ENCODE measurements around the gene MSL1. TPM values are rescaled to one million over a fixed set of nuclear protein-coding genes. Genes with fewer than 3 reads are reported as not detected.

MSL1 gene
- 76.1 and 88.5 TPM in 2 replicates for total RNA-seq (2016; rRNA removed; fragmentation: Illumina TruSeq; extraction: Trizol)
- 23.3 and 23.6 TPM in 2 replicates for total RNA-seq (2016; cell fraction: cytosol; rRNA removed; fragmentation: Illumina TruSeq; extraction: Trizol; ENCODE audit: low read depth)
- total RNA-seq (2016; cell fraction: insoluble cytoplasmic fraction; rRNA removed; fragmentation: Illumina TruSeq; extraction: Trizol): 62.6 and 89.2 TPM in 2 replicates
- 50.5 and 57.1 TPM in 2 replicates for total RNA-seq (2016; cell fraction: membrane; rRNA removed; fragmentation: Illumina TruSeq; extraction: Trizol)
- 82.0 and 93.0 TPM in 2 replicates for total RNA-seq (2016; cell fraction: nucleus; rRNA removed; fragmentation: Illumina TruSeq; extraction: Trizol)
- 54.6 and 63.8 TPM in 2 replicates for polyA plus RNA-seq (2011; rRNA removed)
- 19.7 and 28.8 TPM in 2 replicates for polyA plus RNA-seq (2011; cell fraction: cytosol; rRNA removed)
- 90.9 and 114 TPM in 2 replicates for polyA plus RNA-seq (2011; cell fraction: nucleus; rRNA removed)
- polyA plus RNA-seq (2012): 89.3 and 98.8 TPM in 2 replicates
- 10.1 and 10.5 TPM in 2 replicates for polyA plus RNA-seq (2016; cell fraction: cytosol; fragmentation: Illumina TruSeq; extraction: Trizol; ENCODE audit: low read depth)
- polyA plus RNA-seq (2016; cell fraction: insoluble cytoplasmic fraction; fragmentation: Illumina TruSeq; extraction: Trizol; ENCODE audit: low read depth): 77.5 and 94.3 TPM in 2 replicates
- polyA plus RNA-seq (2016; cell fraction: membrane; fragmentation: Illumina TruSeq; extraction: Trizol; ENCODE audit: low read depth): 34.7 and 36.6 TPM in 2 replicates
- 173 TPM in 2 replicates for polyA plus RNA-seq (2016; cell fraction: nucleus; fragmentation: Illumina TruSeq; extraction: Trizol; ENCODE audit: insufficient read depth, low read depth)
- polyA minus RNA-seq (2011; rRNA and poly(A)+ RNA removed; ENCODE audit: low replicate concordance): 21.1 and 21.8 TPM in 2 replicates
- 50.3 and 50.4 TPM in 2 replicates for polyA minus RNA-seq (2011; cell fraction: cytosol; rRNA and poly(A)+ RNA removed)
- polyA minus RNA-seq (2011; cell fraction: nucleus; rRNA and poly(A)+ RNA removed): 107 and 131 TPM in 2 replicates
- percentile 91 among the genes with signal in this experiment for Bru-seq, nascent RNA
- BruChase-seq, experiment 1, labeled RNA remaining after a 6-hour chase: percentile 99 among the genes with signal in this experiment
- percentile 98 among the genes with signal in this experiment for BruChase-seq, experiment 2, labeled RNA remaining after a 2-hour chase
- long read RNA-seq, experiment 1, partial matches to known transcripts: 1 of 9 reads
- long read RNA-seq, experiment 1, other reads (novel, unspliced or antisense): 7 of 9 reads
- long read RNA-seq, experiment 2, full-length matches to known transcripts: 84 of 139 reads
- long read RNA-seq, experiment 2, partial matches to known transcripts: 9 of 139 reads
- long read RNA-seq, experiment 2, other reads (novel, unspliced or antisense): 46 of 139 reads

DNA sequence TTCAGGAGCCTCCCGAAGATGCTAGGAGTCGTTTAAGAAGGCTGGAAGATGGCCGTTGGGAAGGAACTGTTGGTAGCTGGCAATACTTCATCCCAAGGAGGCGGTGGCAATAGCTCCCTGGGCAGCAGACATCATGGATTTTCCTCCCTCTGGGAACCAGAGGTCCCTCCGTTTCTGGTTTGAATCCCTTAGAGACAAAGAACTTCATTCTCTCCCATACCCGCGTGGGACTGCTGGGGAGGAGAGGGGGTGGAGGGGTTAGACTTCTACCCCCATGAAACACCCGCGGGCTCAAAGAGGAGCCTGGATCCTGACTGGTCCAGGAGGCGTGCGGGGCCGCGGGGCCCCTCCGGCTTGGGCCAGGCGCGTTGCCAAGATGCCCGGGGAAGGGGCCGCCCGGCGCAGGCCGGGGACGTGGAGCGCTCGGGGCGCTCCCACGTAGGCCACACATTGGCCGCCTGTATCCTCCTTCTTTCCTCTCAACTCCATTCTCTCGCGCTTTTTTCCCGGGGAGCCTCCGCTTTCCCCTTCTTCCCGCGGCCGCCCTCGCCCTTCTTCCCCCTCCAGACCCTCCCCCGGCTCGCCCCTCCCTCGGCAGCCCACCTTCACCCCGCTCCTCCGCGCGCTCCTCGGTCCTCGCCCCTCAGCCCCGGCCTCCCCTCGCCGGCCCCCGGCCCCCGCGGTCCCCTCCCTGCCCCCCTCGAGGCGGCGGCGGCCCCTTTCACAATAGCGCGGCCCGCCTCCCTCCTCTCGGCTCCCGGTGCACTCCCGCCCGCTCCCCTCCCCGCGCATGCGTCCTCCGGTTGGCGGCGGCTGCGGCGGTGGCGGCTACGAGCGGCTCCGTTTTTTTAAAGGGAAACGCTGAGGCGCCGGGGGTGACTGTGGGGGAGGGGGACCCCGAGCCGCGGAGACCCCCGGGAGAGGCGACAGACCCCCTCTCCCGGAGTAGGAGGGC is at the start of gene MSL1:
TSS of gene MSL1 (plus strand) at position 791 of the 955 bp plus-strand sequence. CDS start 642 bp downstream, outside the sequence.
- POLR2A ChIA-PET: interaction anchor here (0.9 to 11.1 kb wide), 9 partner anchors 9 to 141 kb away, joined by 3 to 150 read pairs (median 5); partner anchors contain the start of genes CASC3, MED24, NR1D1 and PSMD3
- intact Hi-C loops (cut with micrococcal nuclease; ENCODE audit: unreplicated experiment) (no loop called here), in situ Hi-C loops (cut with HindIII; ENCODE audit: extremely low pct_ligation_motif_present, low pct_unique_long_range_greater_than_20kb) (no loop called here)
- BruUV-seq (replicated peaks): TSS peak; percentile 83
- no peaks in the 10 kb centered on the region; a peak in 1 of 5 replicates for H3K27me3 ChIP-seq (ENCODE audit: control insufficient read depth in 1 of 2, insufficient read depth in 2 of 2, low read length in 2 of 2)
- peaks cover 52% of the 10 kb centered on the region for H3K79me2 ChIP-seq (ENCODE audit: insufficient read depth, low read length)
- CTCF ChIA-PET (ENCODE audit: low intra/inter-chr PET ratio, low total read pairs): interaction anchor here (2.0 kb wide), 1 partner anchor 8 kb away, joined by 12 read pairs; no protein-coding TSS in a partner anchor
- peak within 1 kb of the TSS; percentile 77 for H3K27ac ChIP-seq (ENCODE audit: extremely low read length, insufficient read depth, low read length)
- H2AFZ ChIP-seq (ENCODE audit: low read length): no peak within 1 kb of the TSS
- H3K9me3 ChIP-seq (ENCODE audit: low read length): no peaks in the 10 kb centered on the region
- FAIRE-seq (peak; percentile 21), ATAC-seq (peak; percentile 70), DNase-seq (ENCODE audit: low spot score) (peak; percentile 70)
- H3K9ac ChIP-seq (ENCODE audit: insufficient read depth, low read depth, low read length): peak within 1 kb of the TSS; percentile 97
- WGBS (ENCODE audit: low lambda C conversion rate): under 1% methylated on average over 65 of the region's 82 CpGs
- H3K4me1 ChIP-seq (ENCODE audit: insufficient read depth, low read length): peaks cover 45% of the 10 kb centered on the region
- H3K4me3 ChIP-seq (replicated peaks in 1 of 3; ENCODE audit: insufficient read depth in 1 of 3, low read depth in 2 of 3, low read length in 3 of 3): peak within 1 kb of the TSS; percentile 91 to 98 (median 97)
- H3K36me3 ChIP-seq (replicated peaks in 1 of 2; ENCODE audit: control insufficient read depth in 1 of 2, insufficient read depth in 2 of 2, low read length in 2 of 2): peaks cover 6 to 7% of the 10 kb centered on the region in 2 experiments
- peak within 1 kb of the TSS; percentile 93 for H3K4me2 ChIP-seq (ENCODE audit: low read depth, low read length)
- peaks cover 26% of the 10 kb centered on the region for H4K20me1 ChIP-seq (ENCODE audit: insufficient read depth, low read length)
- TF ChIP-seq THAP11 (CRISPR knock-in tag; IDR thresholded peaks at IDR 0.05) (no peak; the same call in 1 of the 2 replicates), NONO (IDR thresholded peaks at IDR 0.05) (no peak), NONO (CRISPR knock-in tag; conservative IDR thresholded peaks at IDR 0.05) (peak; percentile 75; the same call in 1 of the 2 replicates), DR1 (CRISPR knock-in tag; IDR thresholded peaks at IDR 0.05) (peak; percentile 12; the same call in 1 of the 2 replicates), SAP130 (CRISPR knock-in tag; IDR thresholded peaks at IDR 0.05; ENCODE audit: low read depth) (peak; percentile 58), SOX5 (CRISPR knock-in tag; IDR thresholded peaks at IDR 0.05; ENCODE audit: borderline replicate concordance) (peak; percentile 12; the same call in 1 of the 2 replicates), HNRNPLL (IDR thresholded peaks at IDR 0.05; ENCODE audit: low read depth, low read length, poor library complexity, severe bottlenecking) (peak; percentile 84), RXRA (CRISPR knock-in tag; IDR thresholded peaks at IDR 0.05) (peak; percentile 35; the same call in 1 of the 2 replicates), ZNF768 (CRISPR knock-in tag; IDR thresholded peaks at IDR 0.05) (peak; percentile 43; the same call in 1 of the 2 replicates), MAZ (IDR thresholded peaks at IDR 0.05; ENCODE audit: borderline replicate concordance, low read depth, low read length) (peak; percentile 79), MAZ (CRISPR knock-in tag; IDR thresholded peaks at IDR 0.05; ENCODE audit: low read depth) (peak; percentile 39; the same call in 1 of the 2 replicates), ZNF850 (CRISPR knock-in tag; conservative IDR thresholded peaks at IDR 0.05) (no peak), ZNF17 (CRISPR knock-in tag; IDR thresholded peaks at IDR 0.05) (no peak), MEIS1 (CRISPR knock-in tag; IDR thresholded peaks at IDR 0.05; ENCODE audit: borderline replicate concordance) (no peak), PITX1 (CRISPR knock-in tag; IDR thresholded peaks at IDR 0.05) (peak; percentile 4; the same call in 1 of the 2 replicates)
- TF ChIP-seq, protein P1, sequence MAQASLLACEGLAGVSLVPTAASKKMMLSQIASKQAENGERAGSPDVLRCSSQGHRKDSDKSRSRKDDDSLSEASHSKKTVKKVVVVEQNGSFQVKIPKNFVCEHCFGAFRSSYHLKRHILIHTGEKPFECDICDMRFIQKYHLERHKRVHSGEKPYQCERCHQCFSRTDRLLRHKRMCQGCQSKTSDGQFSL (CRISPR knock-in tag; IDR thresholded peaks at IDR 0.05): no peak
- TF ChIP-seq, protein P2, sequence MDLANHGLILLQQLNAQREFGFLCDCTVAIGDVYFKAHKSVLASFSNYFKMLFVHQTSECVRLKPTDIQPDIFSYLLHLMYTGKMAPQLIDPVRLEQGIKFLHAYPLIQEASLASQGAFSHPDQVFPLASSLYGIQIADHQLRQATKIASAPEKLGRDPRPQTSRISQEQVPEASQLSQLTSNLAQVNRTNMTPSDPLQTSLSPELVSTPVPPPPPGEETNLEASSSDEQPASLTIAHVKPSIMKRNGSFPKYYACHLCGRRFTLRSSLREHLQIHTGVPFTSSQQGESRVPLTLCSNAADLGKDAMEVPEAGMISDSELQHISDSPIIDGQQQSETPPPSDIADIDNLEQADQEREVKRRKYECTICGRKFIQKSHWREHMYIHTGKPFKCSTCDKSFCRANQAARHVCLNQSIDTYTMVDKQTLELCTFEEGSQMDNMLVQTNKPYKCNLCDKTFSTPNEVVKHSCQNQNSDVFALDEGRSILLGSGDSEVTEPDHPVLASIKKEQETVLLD (CRISPR knock-in tag; IDR thresholded peaks at IDR 0.05; ENCODE audit: low read depth): peak; percentile 95
